ENCODE results near the gene CREBBP.
A peak's percentile ranks its signal among the peaks of the same experiment; 100 is the strongest.
"Not testable (repeated sequence)": the region's sequence is repeated elsewhere in the genome, so short reads cannot be mapped to it uniquely, and the experiment has no call there.

CREBBP gene

DNA sequence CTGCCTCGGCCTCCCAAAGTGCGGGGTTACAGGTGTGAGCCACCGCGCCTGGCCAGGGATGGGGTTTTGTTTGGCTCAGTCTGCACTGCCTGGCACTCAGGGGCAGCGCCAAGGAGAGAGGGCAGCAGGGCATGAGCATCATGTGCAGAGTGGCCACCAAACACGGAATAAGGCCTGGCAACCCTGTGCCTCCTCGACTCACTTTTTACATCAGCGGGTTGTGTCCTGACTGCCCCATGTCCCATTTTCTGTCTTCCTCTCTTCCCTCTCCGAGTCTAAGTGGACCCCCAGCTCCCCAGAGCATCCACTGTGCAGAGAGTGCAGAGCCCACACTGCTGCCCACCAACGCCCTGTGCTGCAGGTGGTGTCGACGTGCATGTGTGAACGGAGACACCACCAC lies 145.0 kb downstream of the CREBBP start:
- DNase-seq (ENCODE audit: low spot score) = no peak

DNA sequence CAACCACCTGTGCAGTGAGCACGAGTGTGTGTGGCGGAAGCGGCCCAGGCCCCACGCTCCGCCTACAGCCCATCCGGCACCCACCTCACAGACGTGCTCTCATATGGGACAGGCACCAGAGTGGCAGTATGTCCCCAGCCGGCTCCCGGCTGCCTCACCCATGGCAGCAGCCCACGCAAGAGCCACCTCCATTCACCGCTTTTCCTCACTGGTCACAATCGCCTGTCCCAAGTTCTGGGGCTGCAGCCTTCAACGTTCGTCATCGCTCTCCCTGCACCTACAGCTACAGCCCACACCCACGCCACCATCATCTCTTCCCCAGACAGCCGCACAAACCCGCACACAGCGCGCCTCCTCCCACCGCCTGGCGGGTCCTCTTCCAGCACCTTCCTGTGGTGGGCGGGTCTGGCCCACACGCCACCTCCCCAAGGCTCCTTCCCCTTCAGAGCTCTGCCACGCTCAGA lies 145.7 kb downstream of the CREBBP start:
- DNase-seq (ENCODE audit: low spot score) = no peak

DNA sequence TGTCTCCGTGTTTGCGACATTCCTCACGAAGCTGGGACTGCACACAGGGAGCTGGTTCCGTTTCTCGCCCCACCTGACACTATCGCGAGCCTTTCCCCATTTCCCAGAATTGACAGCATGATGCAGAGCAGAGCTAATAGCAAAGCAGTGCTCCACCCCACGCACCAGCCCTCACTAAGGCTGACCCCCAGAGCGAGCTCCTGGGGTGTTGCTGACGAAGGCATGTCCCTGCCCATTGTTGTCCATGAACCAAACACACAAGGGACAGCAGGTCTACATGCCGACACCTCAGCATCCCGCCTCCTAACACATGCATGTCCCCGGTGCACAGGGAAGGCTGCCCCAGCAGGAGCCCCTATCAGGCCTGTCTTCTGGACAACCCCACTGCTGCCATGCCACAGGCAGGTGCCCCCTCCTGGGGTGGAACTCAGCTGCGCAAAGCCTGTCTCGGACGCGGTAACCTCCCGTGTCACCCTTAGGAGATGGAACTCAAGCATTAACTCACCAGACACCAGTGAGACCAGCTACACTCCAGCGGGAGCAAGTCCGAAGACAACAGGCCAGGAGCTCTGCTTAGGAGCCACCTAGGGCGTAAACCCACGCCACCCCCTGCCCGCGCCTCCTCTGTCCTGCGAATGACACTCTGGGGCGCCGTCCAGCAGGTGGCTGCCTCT lies 146.3 kb downstream of the CREBBP start:
- no peak for DNase-seq (ENCODE audit: low spot score)

DNA sequence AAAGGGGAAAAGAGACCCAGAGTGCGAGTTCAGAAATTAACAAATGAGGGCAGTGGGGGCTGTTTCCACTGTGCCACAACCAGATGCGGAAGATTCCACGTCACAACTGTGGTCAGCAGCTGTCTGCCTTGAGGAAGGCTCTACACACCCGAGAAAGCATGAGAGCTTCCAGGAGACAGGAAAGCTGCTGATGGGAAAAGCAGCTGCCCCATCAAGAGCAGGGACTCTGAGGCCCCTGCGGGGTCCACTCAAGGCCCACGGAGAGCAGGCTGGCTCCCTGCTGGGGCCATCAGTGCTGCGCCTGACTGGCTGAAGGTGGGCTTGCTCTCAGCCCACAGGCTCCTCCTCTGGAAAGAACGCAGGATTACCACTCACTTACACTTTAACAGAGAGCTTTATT lies 148.3 kb downstream of the CREBBP start:
- DNase-seq (ENCODE audit: low spot score) = no peak

DNA sequence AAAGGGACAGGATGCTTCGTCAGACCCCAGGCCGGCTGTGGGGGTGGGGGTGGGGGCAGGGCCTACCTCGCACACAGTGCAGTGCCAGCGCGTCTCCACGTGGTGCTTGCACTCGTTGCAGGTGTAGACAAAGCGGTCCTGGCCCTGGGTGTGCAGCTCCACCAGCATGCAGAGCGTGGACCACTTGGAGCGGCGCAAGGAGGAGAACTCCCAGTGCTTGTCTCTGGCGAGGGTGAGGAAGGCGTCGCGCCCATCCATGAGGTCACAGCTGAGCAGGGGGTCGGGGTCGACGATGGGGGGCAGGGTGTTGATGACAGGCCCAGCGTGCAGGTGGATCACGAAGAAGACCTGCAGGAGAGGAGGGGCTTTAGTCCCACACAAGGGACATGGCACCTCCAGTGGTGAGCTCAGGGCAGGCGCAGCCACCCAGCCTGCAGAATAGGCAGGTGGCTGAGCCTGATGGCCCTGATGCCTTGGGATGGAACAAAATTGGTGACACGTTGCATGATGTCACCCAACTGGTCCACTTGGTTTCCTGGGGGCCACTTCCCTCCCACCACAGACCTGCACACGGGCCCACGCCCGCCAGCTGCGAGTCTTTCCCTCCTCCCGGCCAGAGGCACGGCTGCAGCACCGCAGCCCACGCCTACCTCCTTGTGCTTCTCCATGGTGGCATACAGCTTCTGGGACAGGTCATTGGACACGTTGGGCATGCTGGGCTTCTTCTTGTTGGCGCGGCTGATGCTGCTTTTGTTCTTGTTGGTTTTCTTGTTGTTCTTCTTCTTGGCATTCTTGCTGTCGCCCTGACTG lies 149.2 kb downstream of the CREBBP start:
- DNase-seq (ENCODE audit: low spot score) = no peak

DNA sequence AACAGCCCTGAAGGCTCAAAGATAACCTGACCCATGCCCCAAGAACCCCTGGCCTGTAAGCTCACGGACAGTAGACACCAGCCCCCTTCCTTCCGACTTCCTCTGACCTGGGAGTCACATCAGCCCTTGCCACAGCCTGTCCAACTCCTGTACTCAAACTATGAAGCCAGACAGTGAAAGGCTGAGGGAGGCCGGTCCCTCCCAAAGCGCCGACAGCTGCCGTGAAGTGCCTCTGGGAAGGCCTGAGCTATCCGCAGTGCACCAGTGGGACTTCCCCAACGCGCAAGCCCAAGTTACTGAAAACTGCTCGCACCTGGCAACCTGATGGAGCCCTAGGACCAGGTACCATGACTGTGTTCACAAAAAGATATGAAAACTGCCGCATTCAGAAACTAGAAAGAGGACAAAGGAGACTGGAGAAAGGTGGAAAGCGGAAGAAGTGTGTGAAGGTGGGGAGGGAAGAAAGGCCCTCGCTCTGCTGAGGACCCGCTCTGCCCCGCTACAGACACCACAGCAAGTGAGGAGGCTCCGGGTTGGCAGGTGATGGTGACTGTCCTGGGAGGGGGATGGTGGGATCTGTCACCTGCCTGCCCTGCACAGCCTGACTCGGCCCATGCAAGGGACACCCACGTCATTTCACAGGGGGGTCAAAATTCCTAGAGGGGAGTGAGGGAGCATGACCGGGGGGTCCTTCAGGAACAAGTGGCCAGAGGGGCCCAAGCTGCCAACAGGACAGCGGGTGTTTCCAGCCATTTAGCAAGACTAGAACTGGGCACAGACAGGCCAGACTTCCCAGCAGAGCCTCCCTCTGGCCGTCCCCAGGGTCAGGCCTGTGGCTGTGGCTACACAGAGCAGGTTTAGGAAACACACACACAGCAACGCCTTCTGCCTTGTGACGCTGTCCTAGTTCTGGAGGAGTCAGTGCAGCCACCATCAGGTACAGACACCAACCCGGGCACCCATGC lies 150.1 kb downstream of the CREBBP start:
- DNase-seq (ENCODE audit: low spot score) = no peak

DNA sequence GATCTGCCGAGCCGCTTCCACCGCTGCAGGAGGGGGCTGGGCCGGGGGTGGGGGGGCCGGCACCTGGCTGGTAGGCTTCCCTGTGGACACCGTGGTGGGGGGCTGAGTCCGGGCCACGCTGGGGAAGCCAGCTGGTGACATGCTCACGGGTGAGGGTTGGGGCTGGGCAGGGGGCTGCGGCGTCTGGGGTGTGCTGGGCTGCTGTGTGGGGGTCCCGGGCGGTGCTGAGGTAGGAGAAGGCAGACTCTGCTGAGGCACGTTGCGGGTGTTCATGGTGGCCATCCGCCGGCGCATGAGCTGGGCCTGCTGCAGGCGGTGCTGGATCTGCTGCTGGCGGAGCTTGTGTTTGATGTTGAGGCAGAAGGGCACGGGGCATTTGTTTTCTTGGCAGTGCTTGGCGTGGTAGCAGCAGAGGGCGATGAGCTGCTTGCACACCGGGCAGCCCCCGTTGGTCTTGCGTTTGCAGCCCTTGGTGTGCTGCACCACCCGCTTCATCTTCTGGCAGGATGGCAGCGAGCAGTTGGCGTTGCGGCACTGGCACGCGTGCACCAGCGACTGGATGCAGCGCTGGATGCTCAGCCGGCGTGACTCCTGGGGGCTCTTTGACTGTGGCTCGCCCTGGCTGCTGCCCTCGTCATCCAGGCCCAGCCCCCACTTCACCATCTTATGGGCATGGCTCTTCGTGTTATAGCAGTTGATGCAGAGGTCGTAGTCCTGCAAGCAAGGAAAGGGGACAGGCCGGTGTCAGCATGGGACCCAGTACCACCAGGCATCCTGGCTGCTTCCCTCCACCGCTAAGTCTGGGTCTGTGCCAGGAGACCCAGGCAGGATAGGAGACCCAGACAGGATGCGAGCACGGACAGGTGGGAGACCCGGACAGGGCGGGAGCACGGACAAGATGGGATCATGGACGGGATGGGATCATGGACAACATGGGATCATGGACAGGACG lies 151.1 kb downstream of the CREBBP start:
- DNase-seq (ENCODE audit: low spot score) = no peak

DNA sequence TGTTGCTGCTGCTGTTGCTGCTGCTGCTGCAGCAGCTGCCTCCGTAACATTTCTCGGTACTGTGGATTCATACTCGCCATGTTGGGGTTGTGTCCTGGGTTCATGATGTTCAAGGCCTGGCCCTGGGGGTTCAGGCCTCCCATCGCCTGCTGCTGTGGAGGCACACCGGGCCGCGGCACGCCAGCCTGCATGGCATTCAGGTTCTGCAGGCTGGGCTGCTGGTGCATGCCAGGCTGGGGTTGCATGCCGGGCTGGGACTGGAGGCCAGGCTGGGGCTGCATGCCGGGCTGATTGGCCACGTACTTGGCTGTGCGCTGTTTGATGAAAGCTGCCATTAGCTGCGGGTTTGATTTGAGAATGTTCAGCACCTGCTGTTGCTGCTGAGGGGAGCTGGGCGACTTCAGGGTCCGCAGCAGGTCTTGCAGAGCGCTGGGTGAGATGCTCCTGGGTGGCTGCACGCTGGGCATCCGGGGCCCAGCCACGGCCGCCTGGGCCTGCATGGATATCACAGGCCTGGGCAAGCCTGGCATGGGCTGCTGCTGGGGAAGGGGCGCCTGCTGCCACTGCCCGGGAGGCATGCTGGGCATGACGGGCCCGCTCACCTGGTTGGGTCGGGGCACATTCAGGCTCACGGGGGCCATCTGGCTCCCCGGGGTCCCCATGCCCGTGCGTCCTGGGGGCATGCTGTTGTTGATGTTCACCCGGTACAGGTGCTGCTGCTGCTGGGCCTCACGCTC lies 151.9 kb downstream of the CREBBP start:
- no peak for DNase-seq (ENCODE audit: low spot score)

DNA sequence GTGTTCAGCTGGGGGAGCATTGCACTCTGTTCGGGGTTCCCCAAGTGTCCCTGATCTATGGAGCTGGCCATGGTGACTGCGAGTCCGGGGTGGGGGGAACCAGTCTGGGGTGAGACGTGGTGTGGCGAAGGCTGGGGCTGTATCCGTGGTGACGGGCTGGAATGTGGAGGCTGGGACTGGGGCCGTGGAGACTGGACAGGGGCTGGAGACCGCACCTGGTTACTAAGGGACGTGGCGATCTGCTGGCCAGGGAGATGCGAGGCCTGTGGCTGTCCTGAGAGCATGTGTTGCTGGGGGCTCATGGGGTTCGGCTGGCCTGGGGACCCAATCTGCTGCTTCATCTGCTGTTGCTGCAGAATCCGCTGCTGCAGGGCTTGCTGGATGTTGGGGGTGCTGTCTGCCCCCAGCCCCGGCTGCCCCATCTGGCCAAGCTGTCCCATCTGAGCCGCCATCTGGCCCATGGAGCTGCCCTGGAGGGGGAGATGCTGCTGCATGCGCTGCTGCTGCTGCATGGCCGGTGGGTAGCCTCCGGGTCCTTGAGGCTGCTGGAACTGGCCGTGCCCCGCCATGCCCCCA lies 152.6 kb downstream of the CREBBP start:
- no peak for DNase-seq (ENCODE audit: low spot score)

DNA sequence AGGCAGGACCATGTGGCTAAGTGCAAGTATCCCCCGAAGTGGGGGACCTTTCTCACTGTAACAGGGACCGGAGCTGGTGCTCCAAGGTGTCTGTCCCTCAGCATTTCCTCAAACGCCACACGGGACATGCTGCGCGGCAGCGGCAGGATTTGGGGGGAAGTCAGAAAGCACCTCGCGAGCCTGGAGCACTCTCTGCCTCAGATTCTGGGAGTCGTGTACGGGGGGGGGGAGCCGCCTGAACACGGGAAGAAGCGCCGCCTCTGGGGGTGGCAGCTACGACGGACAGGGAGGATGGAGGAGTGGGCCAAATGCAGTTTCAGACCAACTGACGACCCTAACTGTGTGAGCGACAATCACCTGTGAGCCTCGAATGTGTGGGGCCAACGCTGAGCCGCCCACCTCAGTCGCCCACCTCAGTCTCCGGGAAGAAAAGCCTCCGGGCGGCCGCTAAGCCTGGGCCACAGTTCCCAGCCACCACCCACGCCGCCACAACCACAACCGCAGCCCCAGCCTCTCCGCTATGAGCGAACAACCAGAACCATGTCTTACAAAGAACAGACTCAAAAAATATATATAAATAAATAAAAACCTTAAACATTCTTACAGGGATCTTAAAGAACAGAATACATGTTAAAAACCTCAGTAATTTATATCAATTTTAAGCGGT lies 154.4 kb downstream of the CREBBP start:
- DNase-seq (ENCODE audit: low spot score) = no peak

DNA sequence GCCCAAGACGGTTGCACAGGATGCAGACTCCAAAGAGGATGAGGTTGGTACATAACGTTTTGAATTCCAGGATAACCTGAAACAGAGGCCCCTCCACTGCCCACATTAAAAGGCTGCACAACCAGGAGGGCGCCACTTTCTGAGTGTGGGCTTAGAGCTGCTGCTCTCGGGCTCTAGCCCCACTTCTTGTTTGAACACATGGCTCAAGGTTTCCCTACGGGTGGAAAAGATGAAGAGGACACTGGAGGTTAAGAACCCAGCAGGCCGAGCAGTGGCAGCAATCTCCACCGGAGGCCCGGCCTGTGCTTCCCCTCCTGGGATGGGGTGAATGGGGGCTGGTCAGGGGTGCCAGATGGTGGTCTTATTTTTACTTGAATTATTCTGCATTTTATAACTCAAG lies 155.2 kb downstream of the CREBBP start:
- no peak for DNase-seq (ENCODE audit: low spot score)

DNA sequence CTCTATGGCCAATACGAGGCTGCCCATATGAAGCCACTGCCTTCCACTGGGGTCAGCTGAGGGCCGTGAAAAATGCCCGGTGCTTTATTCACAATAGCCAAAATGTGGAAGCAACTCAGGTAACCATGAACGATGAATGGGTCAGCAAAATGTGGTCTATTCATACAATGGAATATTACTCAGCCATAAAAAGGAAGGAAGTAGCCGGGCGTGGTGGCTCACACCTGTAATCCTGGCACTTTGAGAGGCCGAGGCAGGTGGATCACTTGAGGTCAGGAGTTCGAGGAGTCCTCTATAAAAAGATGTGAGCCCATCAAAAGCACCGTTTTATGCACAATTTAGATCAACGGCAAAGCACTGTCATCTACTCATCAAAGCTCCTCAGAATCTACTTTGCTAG lies 158.0 kb downstream of the CREBBP start:
- no peak for DNase-seq (ENCODE audit: low spot score)

DNA sequence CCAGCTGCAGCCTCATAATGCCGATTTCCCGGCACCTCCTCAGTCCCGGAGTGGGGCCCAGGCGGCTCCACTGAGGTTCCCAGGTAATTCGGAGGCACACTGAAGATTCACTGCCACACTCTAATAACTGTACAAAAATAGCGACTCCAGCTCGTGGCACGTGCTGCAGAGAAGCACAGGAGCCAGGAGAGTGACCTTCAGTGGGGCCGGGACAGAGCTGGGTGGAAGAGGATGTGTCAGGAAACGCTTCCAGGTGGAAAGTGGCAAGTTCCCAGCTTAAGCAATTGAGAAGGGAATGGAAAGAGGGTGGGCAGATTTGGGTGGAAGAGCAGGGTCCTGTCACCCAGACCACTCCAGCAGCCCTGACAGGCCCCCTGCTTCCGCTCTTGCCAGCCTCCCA lies 160.1 kb downstream of the CREBBP start:
- DNase-seq (ENCODE audit: low spot score) = no peak

DNA sequence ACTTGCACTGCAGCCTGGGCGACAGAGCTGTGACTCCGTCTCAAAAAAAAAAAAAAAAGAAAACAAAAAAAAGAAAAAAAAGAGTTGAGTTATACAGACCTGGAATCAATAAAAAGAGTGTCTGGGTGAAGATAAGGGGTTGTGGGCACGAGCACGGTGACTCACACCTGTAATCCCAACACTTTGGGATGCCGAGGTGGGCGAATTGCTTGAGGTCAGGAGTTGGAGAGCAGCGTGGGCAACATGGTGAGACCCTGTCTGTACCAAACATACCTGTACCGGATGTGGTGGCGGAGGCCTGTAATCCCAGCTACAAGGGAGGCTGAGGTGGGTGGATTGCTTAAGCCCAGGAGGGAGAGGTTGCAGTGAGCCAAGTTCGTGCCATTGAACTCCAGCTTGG lies 161.9 kb downstream of the CREBBP start:
- DNase-seq (ENCODE audit: low spot score) = no peak

DNA sequence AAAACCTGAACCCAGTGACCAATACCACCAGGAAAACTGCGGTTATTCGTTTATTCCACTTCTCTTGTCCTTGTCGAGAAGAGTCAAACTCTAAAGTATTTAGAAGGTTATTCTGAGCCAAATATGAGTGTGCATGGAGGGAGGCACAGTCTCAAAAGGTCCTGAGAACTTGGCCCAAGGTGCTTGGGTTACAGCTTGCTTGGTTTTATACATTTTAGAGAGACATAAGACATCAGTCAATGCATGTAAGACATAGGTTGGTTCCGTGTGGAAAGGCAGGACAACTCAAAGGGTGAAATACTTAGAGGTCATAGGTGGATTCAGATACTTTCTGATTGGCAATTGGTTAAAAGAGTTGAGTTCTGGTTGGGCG lies 162.5 kb downstream of the CREBBP start:
- DNase-seq (ENCODE audit: low spot score) = no peak

DNA sequence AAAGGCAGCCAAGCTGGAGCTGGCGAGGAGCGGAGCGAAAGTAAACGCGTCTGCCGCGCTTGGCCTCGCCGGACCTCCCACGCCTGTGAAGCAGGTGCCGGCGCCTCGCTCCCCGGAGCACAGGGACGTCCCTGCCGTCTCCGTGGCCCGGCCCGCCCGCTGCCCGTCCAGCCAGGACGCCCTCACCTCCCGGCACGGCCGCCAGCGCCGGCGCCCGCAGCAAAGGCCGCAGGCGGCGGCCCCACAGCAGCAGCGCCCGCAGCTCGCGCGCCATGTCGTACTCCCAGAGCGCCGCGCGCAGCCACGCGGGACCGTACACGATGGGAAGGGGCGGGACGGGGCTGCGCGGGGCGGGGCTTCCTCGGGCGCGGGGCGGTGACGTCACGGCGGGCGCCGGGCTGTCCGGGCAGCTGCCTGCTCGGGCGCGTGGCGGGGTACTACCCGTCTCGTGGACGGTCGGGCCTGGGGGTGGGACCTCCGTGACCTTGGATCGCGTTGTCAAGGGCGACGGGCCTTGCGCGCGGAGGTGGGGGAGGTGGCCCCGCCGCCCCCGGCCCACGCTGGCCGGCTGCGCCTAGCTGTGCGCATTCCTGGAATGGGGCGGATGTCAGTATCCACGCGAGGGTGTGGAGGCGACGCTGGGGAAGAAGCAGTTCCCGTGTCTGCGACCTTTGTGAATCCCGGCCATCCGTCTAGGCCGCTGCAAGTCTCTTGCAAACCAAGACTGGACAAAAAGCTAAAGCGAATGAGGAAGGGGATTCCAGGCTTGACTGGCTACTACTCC lies 163.1 kb downstream of the CREBBP start, which contains the start of gene TRAP1:
Gene TRAP1 (minus strand): TSS at position 290 of the 784 bp plus-strand sequence. CDS start 16 bp downstream, at position 274.
- DNase-seq (ENCODE audit: low spot score) = peak; percentile 94

DNA sequence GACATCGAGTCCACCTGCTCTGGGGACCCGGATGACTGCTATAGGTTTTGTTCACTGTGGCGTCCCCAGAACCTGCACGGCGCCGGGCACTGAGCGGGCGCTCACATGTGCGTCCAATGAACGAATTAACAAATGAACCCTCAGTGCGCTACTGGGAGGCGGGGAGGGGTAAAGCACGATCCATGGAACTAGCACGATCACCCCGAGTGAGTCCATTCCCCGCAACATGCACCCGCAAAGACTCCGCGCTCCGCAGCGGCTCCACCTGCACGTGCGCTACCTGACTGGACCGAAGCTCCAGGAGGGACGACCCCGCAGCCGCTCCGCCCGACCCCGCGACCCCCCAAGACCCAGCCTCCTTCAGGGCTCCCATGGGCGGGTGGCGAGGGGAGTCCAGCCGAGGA lies 163.7 kb downstream of the CREBBP start:
- peak; percentile 44 for DNase-seq (ENCODE audit: low spot score)

DNA sequence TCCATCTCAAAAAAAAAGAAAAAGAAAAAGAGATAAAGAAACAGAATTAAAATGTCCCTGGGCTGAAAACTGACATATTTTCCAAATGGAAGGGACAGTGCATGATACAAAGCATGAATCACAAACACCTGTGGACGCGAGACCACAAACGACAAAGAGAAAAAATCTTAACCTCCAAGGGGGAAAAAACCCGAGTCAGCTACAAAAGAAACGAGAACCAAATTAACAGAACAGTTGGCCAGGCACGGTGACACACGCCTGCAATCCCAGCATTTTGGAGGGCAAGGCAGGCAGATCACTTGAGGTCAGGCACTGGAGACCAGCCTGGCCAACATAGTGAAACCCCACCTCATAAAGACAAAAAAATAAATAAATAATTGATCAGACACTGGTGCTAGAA lies 165.1 kb downstream of the CREBBP start:
- DNase-seq (ENCODE audit: low spot score) = no peak

DNA sequence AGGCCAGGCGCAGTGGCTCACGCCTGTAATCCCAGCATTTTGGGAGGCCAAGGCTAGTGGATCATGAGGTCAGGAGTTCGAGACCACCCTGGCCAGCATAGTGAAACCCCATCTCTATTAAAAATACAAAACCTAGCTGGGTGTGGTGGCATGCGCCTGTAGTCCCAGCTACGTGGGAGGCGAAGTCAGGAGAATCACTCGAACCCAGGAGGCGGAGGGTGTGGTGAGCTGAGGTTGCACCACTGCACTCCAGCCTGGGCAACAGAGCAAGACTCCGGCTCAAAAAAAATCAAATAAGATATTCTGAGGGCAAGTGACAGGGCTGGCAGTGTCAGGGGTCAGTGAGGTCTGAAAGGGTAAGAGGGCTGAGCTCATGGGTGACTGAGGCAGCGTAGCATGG lies 166.1 kb downstream of the CREBBP start:
- DNase-seq (ENCODE audit: low spot score) = not testable (repeated sequence)
